ENCODE results near the gene RNF152. TPM values are rescaled to one million over a fixed set of nuclear protein-coding genes. Genes with fewer than 3 reads are reported as not detected.

RNF152 gene
- total and polyA plus RNA-seq, 11 donors: 2.8 to 24.0 (median 10.7) TPM

DNA sequence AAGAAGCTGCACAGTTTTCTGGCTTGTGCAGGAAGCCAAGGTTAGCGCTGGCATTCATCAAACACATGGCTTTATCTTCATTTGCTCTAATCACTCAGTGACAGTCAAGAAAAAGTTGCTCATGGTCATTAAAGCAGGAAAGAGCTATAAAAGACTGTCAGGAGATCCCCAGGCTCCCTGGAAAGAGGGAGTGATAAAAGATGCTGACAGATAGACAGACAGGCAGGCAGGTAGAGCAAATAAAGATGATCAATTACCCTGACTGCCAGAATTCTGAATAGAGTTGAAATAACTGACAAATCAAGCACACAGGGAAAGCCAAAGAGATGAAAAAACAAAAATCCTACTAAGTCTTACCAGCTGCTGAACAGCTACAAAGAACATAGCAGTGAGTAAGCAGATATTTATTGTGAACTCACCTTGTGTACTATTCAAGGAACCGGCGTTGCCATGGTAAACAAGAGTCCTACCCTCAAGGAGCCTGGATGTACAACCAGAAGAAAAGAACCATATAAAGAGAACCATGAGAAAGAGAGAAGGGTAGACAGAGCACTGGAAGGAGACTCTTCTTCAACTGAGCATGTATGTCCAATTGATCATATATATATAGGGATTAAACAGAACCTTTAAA is 68.0 kb downstream of the RNF152 start:
- no peak for ATAC-seq
- Histone ChIP-seq H3K27ac (no peak overlapping the region), H3K4me1 (peaks cover 0 to 27% (median 0%) of the 10 kb centered on the region in 12 donors)

GRCh38 chr18:61823595-61823994 is 69.2 kb downstream of the RNF152 start:
- no peak overlapping the region for H3K27ac ChIP-seq
- 81 to 96% (median 88%) methylated on average over 3 of the region's 3 CpGs for WGBS, 4 donors
- peaks cover 0 to 5% (median 0%) of the 10 kb centered on the region in 9 donors for H3K36me3 ChIP-seq
- H3K9me3 ChIP-seq: no peaks in the 10 kb centered on the region
- peaks cover 0 to 30% (median 0%) of the 10 kb centered on the region in 12 donors for H3K4me1 ChIP-seq
- ATAC-seq: peak in 1 of 4 donors; percentile 34
- H3K4me3 ChIP-seq: no peak overlapping the region
- peak in 1 of 5 donors; percentile 60 for DNase-seq
- intact Hi-C loops (cut with DNase I): no loop called here
- no peaks in the 10 kb centered on the region for H3K27me3 ChIP-seq
- TF ChIP-seq POLR2A (IDR thresholded peaks at IDR 0.05) (no peak), CTCF (IDR thresholded peaks at IDR 0.05) (no peak)

More for the DNA sequence above, 68.0 kb downstream of the RNF152 start:
- no peaks in the 10 kb centered on the region for H3K9me3 ChIP-seq
- H3K36me3 ChIP-seq: peaks cover 0 to 5% (median 0%) of the 10 kb centered on the region in 9 donors
- DNase-seq: no peak
- H3K27me3 ChIP-seq: no peaks in the 10 kb centered on the region
- TF ChIP-seq POLR2A (IDR thresholded peaks at IDR 0.05) (no peak), CTCF (IDR thresholded peaks at IDR 0.05) (no peak)
- 84 to 90% (median 86%) methylated on average over 3 of the region's 3 CpGs for whole genome bisulfite sequencing, 4 donors
- intact Hi-C loops (cut with DNase I): no loop called here
- no peak overlapping the region for H3K4me3 ChIP-seq

- intact Hi-C loops (cut with DNase I): no loop called here
- no peaks in the 10 kb centered on the region for H3K9me3 ChIP-seq
- H3K27ac ChIP-seq: no peak overlapping the region
- DNase-seq (no peak), ATAC-seq (no peak)
- H3K4me1 ChIP-seq: peaks cover 0 to 30% (median 0%) of the 10 kb centered on the region in 12 donors
- TF ChIP-seq POLR2A (IDR thresholded peaks at IDR 0.05) (no peak), CTCF (IDR thresholded peaks at IDR 0.05) (no peak)
- peaks cover 0 to 5% (median 0%) of the 10 kb centered on the region in 9 donors for H3K36me3 ChIP-seq
- WGBS, 4 donors: 89 to 99% (median 90%) methylated on average over 4 of the region's 4 CpGs
- H3K27me3 ChIP-seq: no peaks in the 10 kb centered on the region
- H3K4me3 ChIP-seq: no peak overlapping the region
Observed at GRCh38 chr18:61822879-61823278, 69.9 kb downstream of the RNF152 start.

DNA sequence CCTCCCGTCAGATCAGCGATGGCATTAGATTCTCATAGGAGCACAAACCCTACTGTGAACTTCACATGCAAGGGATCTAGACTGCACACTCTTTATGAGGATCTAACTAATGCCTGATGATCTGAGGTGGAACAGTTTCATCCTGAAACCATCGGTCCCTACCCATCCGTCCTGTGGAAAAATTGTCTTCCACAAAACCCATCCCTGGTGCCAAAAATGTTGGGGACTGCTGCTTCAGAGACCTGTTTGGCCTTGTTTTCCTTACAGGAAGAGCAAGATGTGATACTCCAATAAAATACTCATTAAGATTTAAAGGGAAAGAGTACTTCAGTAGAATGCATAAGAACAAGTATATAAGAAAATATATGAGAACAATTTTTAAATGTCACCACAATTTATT is 71.1 kb downstream of the RNF152 start:
- TF ChIP-seq POLR2A (IDR thresholded peaks at IDR 0.05): no peak
- TF ChIP-seq CTCF (IDR thresholded peaks at IDR 0.05): no peak
- WGBS, 4 donors: 72 to 89% (median 77%) methylated on average over 4 of the region's 4 CpGs
- Histone ChIP-seq H3K36me3 (peaks cover 0 to 5% (median 0%) of the 10 kb centered on the region in 9 donors), H3K9me3 (no peaks in the 10 kb centered on the region), H3K27ac (no peak overlapping the region), H3K4me3 (no peak overlapping the region), H3K4me1 (peaks cover 0 to 30% (median 0%) of the 10 kb centered on the region in 12 donors), H3K27me3 (no peaks in the 10 kb centered on the region)
- intact Hi-C loops (cut with DNase I): no loop called here
- ATAC-seq (no peak), DNase-seq (no peak)

All from heart left ventricle (tissue), 16 donors.